ENCODE measurements around the gene STEAP1B. TPM values are rescaled to one million over a fixed set of nuclear protein-coding genes. Genes with fewer than 3 reads are reported as not detected.

The STEAP1B gene
- total and polyA plus RNA-seq, 8 donors: 0.13 to 1.6 TPM; not detected in 6

GRCh38 chr7:22386206-22386858 is 113.7 kb downstream of the STEAP1B start:
- Histone ChIP-seq H3K27ac (no peak overlapping the region), H3K36me3 (no peaks in the 10 kb centered on the region), H3K27me3 (no peaks in the 10 kb centered on the region), H3K4me1 (no peaks in the 10 kb centered on the region), H3K4me3 (no peak overlapping the region), H3K9me3 (no peaks in the 10 kb centered on the region)
- intact Hi-C loops (cut with DNase I; ENCODE audit: low total_unique reads): no loop called here
- 92 to 97% (median 93%) methylated on average over 2 of the region's 2 CpGs for WGBS, 5 donors
- TF ChIP-seq EP300 (IDR thresholded peaks at IDR 0.05): no peak
- TF ChIP-seq POLR2AphosphoS5 (IDR thresholded peaks at IDR 0.05): no peak
- no peak for TF ChIP-seq CTCF (IDR thresholded peaks at IDR 0.05)
- no peak for TF ChIP-seq POLR2A (IDR thresholded peaks at IDR 0.05)
- no peak for DNase-seq

GRCh38 chr7:22385326-22385725 is 114.7 kb downstream of the STEAP1B start:
- TF ChIP-seq EP300 (IDR thresholded peaks at IDR 0.05): no peak
- TF ChIP-seq POLR2AphosphoS5 (IDR thresholded peaks at IDR 0.05): no peak
- TF ChIP-seq CTCF (IDR thresholded peaks at IDR 0.05): no peak
- no peak for TF ChIP-seq POLR2A (IDR thresholded peaks at IDR 0.05)
- intact Hi-C loops (cut with DNase I; ENCODE audit: low total_unique reads): no loop called here
- no peak overlapping the region for H3K4me3 ChIP-seq
- DNase-seq: no peak
- H3K36me3 ChIP-seq: no peaks in the 10 kb centered on the region
- no peak overlapping the region for H3K27ac ChIP-seq
- H3K9me3 ChIP-seq: no peaks in the 10 kb centered on the region
- H3K27me3 ChIP-seq: no peaks in the 10 kb centered on the region
- H3K4me1 ChIP-seq: no peaks in the 10 kb centered on the region
- 84 to 92% (median 89%) methylated on average over 4 of the region's 4 CpGs for WGBS, 5 donors

- no peaks in the 10 kb centered on the region for H3K36me3 ChIP-seq
- no peak overlapping the region for H3K27ac ChIP-seq
- no peaks in the 10 kb centered on the region for H3K4me1 ChIP-seq
- H3K4me3 ChIP-seq: no peak overlapping the region
- TF ChIP-seq EP300 (IDR thresholded peaks at IDR 0.05): no peak
- TF ChIP-seq POLR2AphosphoS5 (IDR thresholded peaks at IDR 0.05): no peak
- TF ChIP-seq POLR2A (IDR thresholded peaks at IDR 0.05): no peak
- TF ChIP-seq CTCF (IDR thresholded peaks at IDR 0.05): no peak
- intact Hi-C loops (cut with DNase I; ENCODE audit: low total_unique reads): no loop called here
- DNase-seq: no peak
- H3K27me3 ChIP-seq: no peaks in the 10 kb centered on the region
- H3K9me3 ChIP-seq: no peaks in the 10 kb centered on the region
- WGBS, 5 donors: 78 to 95% (median 95%) methylated on average over 2 of the region's 2 CpGs
Observed at GRCh38 chr7:22380333-22380732, 119.7 kb downstream of the STEAP1B start.

- peak in 1 of 2 donors; percentile 48 for DNase-seq
- 56 to 66% (median 59%) methylated on average over 7 of the region's 7 CpGs for WGBS, 5 donors
- Histone ChIP-seq H3K9me3 (no peaks in the 10 kb centered on the region), H3K4me1 (peaks cover 0 to 2% (median under 1%) of the 10 kb centered on the region in 4 donors), H3K4me3 (no peak overlapping the region), H3K27ac (no peak overlapping the region), H3K36me3 (no peaks in the 10 kb centered on the region), H3K27me3 (no peaks in the 10 kb centered on the region)
- TF ChIP-seq POLR2AphosphoS5 (IDR thresholded peaks at IDR 0.05): no peak
- no peak for TF ChIP-seq POLR2A (IDR thresholded peaks at IDR 0.05)
- TF ChIP-seq EP300 (IDR thresholded peaks at IDR 0.05): no peak
- no peak for TF ChIP-seq CTCF (IDR thresholded peaks at IDR 0.05)
- intact Hi-C loops (cut with DNase I; ENCODE audit: low total_unique reads): no loop called here
Observed at GRCh38 chr7:22378199-22378980, 121.6 kb downstream of the STEAP1B start.
